SK-N-SH treated with all-trans-retinoic acid at 6 μM for 48 hours (cell line): Measurements from ENCODE around the gene MAPK8IP3.

Experiments
- ATAC-seq: fragments of 200-7000 bp; cut with Tn5 transposase; 3 replicates; pipeline ENCODE4 v1.9.1; 2020; ENCODE audit warnings: mild to moderate bottlenecking, moderate library complexity
- ARNTL ChIP-seq: fragments of 450-650 bp; formaldehyde crosslinking; IDR thresholded peaks from 2 replicates; pipeline ENCODE4 v1.5.0; 2020; ENCODE audit warnings: low read depth, mild to moderate bottlenecking, moderate library complexity, borderline replicate concordance
- BACH2 ChIP-seq: fragments of 250-450 bp; sonication (Bioruptor Pico); IDR thresholded peaks from 2 replicates; pipeline ENCODE4 v1.9.0; 2021; ENCODE audit warnings: mild to moderate bottlenecking, borderline replicate concordance
- CREB5 ChIP-seq: fragments of 250-450 bp; sonication (Bioruptor Pico); IDR thresholded peaks from 2 replicates; pipeline ENCODE4 v1.5.1; 2020; ENCODE audit warnings: low read depth, mild to moderate bottlenecking, moderate library complexity
- CSDC2 ChIP-seq: fragments of 250-450 bp; sonication (Bioruptor Pico); IDR thresholded peaks from 2 replicates; pipeline ENCODE4 v1.5.0; 2020; ENCODE audit warnings: mild to moderate bottlenecking, moderate library complexity
- CSRNP3 ChIP-seq: fragments of 250-450 bp; sonication (Bioruptor Pico); IDR thresholded peaks from 2 replicates; pipeline ENCODE4 v1.5.1; 2021; ENCODE audit warnings: mild to moderate bottlenecking, moderate library complexity
- ESRRG ChIP-seq: fragments of 250-450 bp; sonication (Bioruptor Pico); IDR thresholded peaks from 2 replicates; pipeline ENCODE4 v1.6.1; 2021; ENCODE audit warnings: mild to moderate bottlenecking
- GLIS3 ChIP-seq: fragments of 250-450 bp; sonication (Bioruptor Pico); IDR thresholded peaks from 2 replicates; pipeline ENCODE4 v1.5.0; 2020; ENCODE audit warnings: mild to moderate bottlenecking, moderate library complexity
- ISL1 ChIP-seq: fragments of 250-450 bp; sonication (Bioruptor Pico); IDR thresholded peaks from 2 replicates; pipeline ENCODE4 v2.1.2; 2022; ENCODE audit warnings: mild to moderate bottlenecking, moderate library complexity
- OSR1 ChIP-seq: fragments of 250-450 bp; sonication (Bioruptor Pico); IDR thresholded peaks from 2 replicates; pipeline ENCODE4 v1.8.0; 2022; ENCODE audit warnings: moderate library complexity, mild to moderate bottlenecking, inconsistent platforms
- PATZ1 ChIP-seq: fragments of 250-450 bp; sonication (Bioruptor Pico); IDR thresholded peaks from 2 replicates; pipeline ENCODE4 v1.8.0; 2020; ENCODE audit warnings: mild to moderate bottlenecking, moderate library complexity, borderline replicate concordance
- POU6F1 ChIP-seq: fragments of 250-450 bp; sonication (Bioruptor Pico); IDR thresholded peaks from 2 replicates; pipeline ENCODE4 v1.8.0; 2021; ENCODE audit warnings: low read depth, mild to moderate bottlenecking, moderate library complexity, borderline replicate concordance
- PPARA ChIP-seq: fragments of 250-450 bp; sonication (Bioruptor Pico); IDR thresholded peaks from 2 replicates; pipeline ENCODE4 v1.5.0; 2020; ENCODE audit warnings: mild to moderate bottlenecking, borderline replicate concordance
- RARB ChIP-seq: fragments of 250-450 bp; sonication (Bioruptor Pico); IDR thresholded peaks from 2 replicates; pipeline ENCODE4 v1.8.0; 2021; ENCODE audit warnings: mild to moderate bottlenecking, moderate library complexity
- SNAI2 ChIP-seq: fragments of 250-450 bp; sonication (Bioruptor Pico); IDR thresholded peaks from 2 replicates; pipeline ENCODE4 v1.5.0; 2020; ENCODE audit warnings: mild to moderate bottlenecking, moderate library complexity
- TCF4 ChIP-seq: fragments of 250-450 bp; sonication (Bioruptor Pico); IDR thresholded peaks from 2 replicates; pipeline ENCODE4 v1.8.0; 2021; ENCODE audit warnings: mild to moderate bottlenecking, moderate library complexity, borderline replicate concordance
- TOX ChIP-seq: fragments of 250-450 bp; sonication (Bioruptor Pico); IDR thresholded peaks from 2 replicates; pipeline ENCODE4 v1.8.0; 2021; ENCODE audit warnings: mild to moderate bottlenecking, moderate library complexity, borderline replicate concordance
- TSHZ2 ChIP-seq: fragments of 250-450 bp; sonication (Bioruptor Pico); IDR thresholded peaks from 2 replicates; pipeline ENCODE4 v1.5.0; 2020; ENCODE audit warnings: mild to moderate bottlenecking, moderate library complexity
- ZC3H10 ChIP-seq: fragments of 250-450 bp; sonication (Bioruptor Pico); IDR thresholded peaks from 2 replicates; pipeline ENCODE4 v1.5.1; 2021; ENCODE audit warnings: mild to moderate bottlenecking, moderate library complexity
- ZFP3 ChIP-seq: fragments of 250-450 bp; sonication (Bioruptor Pico); IDR thresholded peaks from 2 replicates; pipeline ENCODE4 v1.5.0; 2020; ENCODE audit warnings: mild to moderate bottlenecking, moderate library complexity
- ZFP30 ChIP-seq: fragments of 450-650 bp; formaldehyde crosslinking; IDR thresholded peaks from 2 replicates; pipeline ENCODE4 v1.5.0; 2022; ENCODE audit warnings: mild to moderate bottlenecking, moderate library complexity
- ZNF565 ChIP-seq: fragments of 450-650 bp; formaldehyde crosslinking; conservative IDR thresholded peaks from 2 replicates; pipeline ENCODE4 v1.5.0; 2020; ENCODE audit warnings: low read depth, mild to moderate bottlenecking, moderate library complexity
- ZNF70 ChIP-seq: fragments of 450-650 bp; formaldehyde crosslinking; IDR thresholded peaks from 2 replicates; pipeline ENCODE4 v1.5.0; 2020; ENCODE audit warnings: mild to moderate bottlenecking, moderate library complexity
- ZNF8 ChIP-seq: fragments of 450-650 bp; formaldehyde crosslinking; IDR thresholded peaks from 2 replicates; pipeline ENCODE4 v1.5.0; 2020; ENCODE audit warnings: mild to moderate bottlenecking, moderate library complexity

MAPK8IP3 gene

GRCh38 chr16:1670371-1670770, 35.6 kb upstream of the MAPK8IP3 start:
- TF ChIP-seq RARB (CRISPR knock-in tag) (no peak), SNAI2 (no peak), POU6F1 (CRISPR knock-in tag) (no peak), ZFP30 (CRISPR knock-in tag) (no peak), ZNF70 (no peak), BACH2 (no peak), ZNF8 (CRISPR knock-in tag) (no peak), CREB5 (CRISPR knock-in tag) (no peak), OSR1 (CRISPR knock-in tag) (no peak), PPARA (CRISPR knock-in tag) (no peak), CSDC2 (CRISPR knock-in tag) (no peak), ESRRG (CRISPR knock-in tag) (no peak), GLIS3 (CRISPR knock-in tag) (no peak), TSHZ2 (CRISPR knock-in tag) (no peak), ZC3H10 (no peak), CSRNP3 (CRISPR knock-in tag) (no peak), ZNF565 (CRISPR knock-in tag) (no peak)
- no peak for ATAC-seq

- TF ChIP-seq ARNTL (CRISPR knock-in tag): no peak
- no peak for TF ChIP-seq BACH2
- TF ChIP-seq CSDC2 (CRISPR knock-in tag): no peak
- no peak for TF ChIP-seq GLIS3 (CRISPR knock-in tag)
- TF ChIP-seq RARB (CRISPR knock-in tag): no peak
- TF ChIP-seq PATZ1: no peak
- TF ChIP-seq SNAI2: no peak
- no peak for TF ChIP-seq TCF4 (CRISPR knock-in tag)
- TF ChIP-seq TOX (CRISPR knock-in tag): no peak
- no peak for TF ChIP-seq ISL1
- no peak for TF ChIP-seq TSHZ2 (CRISPR knock-in tag)
- no peak for TF ChIP-seq CREB5 (CRISPR knock-in tag)
- TF ChIP-seq ZNF8 (CRISPR knock-in tag): no peak
- TF ChIP-seq PPARA (CRISPR knock-in tag): no peak
- TF ChIP-seq CSRNP3 (CRISPR knock-in tag): no peak
- no peak for TF ChIP-seq ZFP3 (CRISPR knock-in tag)
- TF ChIP-seq ZNF70: no peak
- no peak for TF ChIP-seq ZFP30 (CRISPR knock-in tag)
- ATAC-seq: no peak
Observed at GRCh38 chr16:1670866-1671265, 35.1 kb upstream of the MAPK8IP3 start.
